Activated CD4-positive, alpha-beta T cell treated with anti-CD3 and anti-CD28 coated beads for 36 hours (primary cell): ENCODE results near the gene ATP5MG. TPM values are rescaled to one million over a fixed set of nuclear protein-coding genes. Genes with fewer than 3 reads are reported as not detected.
"Not testable (repeated sequence)": the region's sequence is repeated elsewhere in the genome, so short reads cannot be mapped to it uniquely, and the experiment has no call there.

Experiments
- ATAC-seq: fragments of 200-7000 bp; cut with Tn5 transposase; one replicate; pipeline ENCODE4 v1.10.0; 2021; ENCODE audit warnings: mild to moderate bottlenecking, moderate library complexity
- CTCF ChIA-PET: fragments of 350-600 bp; sonication (Branson Sonifier 250); formaldehyde crosslinking; loops from one replicate; lab custom pipeline; 2021; ENCODE audit warnings: antibody characterized with exemption; lab: Charles Lee
- POLR2A ChIA-PET: fragments of 350-600 bp; sonication (Branson Sonifier 250); formaldehyde crosslinking; loops from one replicate; lab custom pipeline; 2021; ENCODE audit warnings: antibody characterized with exemption, inconsistent platforms; lab: Charles Lee
- DNase-seq: peaks from one replicate; pipeline ENCODE4 v3.0.0-alpha.2; 2020
- H3K27ac Mint-ChIP-seq: one replicate; pipeline ENCODE4 v1.8.0; 2021; ENCODE audit warnings: mixed read lengths
- H3K27me3 Mint-ChIP-seq: one replicate; pipeline ENCODE4 v1.8.0; 2021; ENCODE audit warnings: mixed read lengths
- H3K36me3 Mint-ChIP-seq: one replicate; pipeline ENCODE4 v1.8.0; 2021; ENCODE audit warnings: low read depth, mixed read lengths
- H3K4me1 Mint-ChIP-seq: one replicate; pipeline ENCODE4 v1.8.0; 2021; ENCODE audit warnings: mixed read lengths
- H3K4me3 Mint-ChIP-seq: one replicate; pipeline ENCODE4 v1.8.0; 2021; ENCODE audit warnings: mild to moderate bottlenecking, moderate library complexity, mixed read lengths
- H3K9me3 Mint-ChIP-seq: one replicate; pipeline ENCODE4 v1.8.0; 2021; ENCODE audit warnings: low read depth, mixed read lengths
- intact Hi-C, 2 experiments: fragments of 100-400 bp; cut with DNase I in 1 of 2; cut with micrococcal nuclease in 1 of 2; formaldehyde crosslinking; loops; one replicate each; pipeline versions ENCODE4 v1.14.2 to v1.15.1; 2022 to 2024; cut with DNase I, micrococcal nuclease
- total RNA-seq, 2 experiments: library from RNA; stranded (reverse); gene quantifications; one replicate each; pipeline ENCODE4 v1.2.3, GENCODE V29; 2021

The ATP5MG gene
- total RNA-seq, 2 experiments from 2014 or later: 136 to 229 TPM

GRCh38 chr11:118375978-118376377 lies 25.4 kb upstream of the ATP5MG start:
- CTCF ChIA-PET: interaction anchor here (0.6 kb wide), 1 partner anchor 33 kb away, joined by 4 read pairs; the partner anchor contains the start of gene CD3D
- H3K36me3 Mint-ChIP-seq: peaks cover 65% of the 10 kb centered on the region
- intact Hi-C loops: no loop called here
- peak overlapping the region; percentile 86 for H3K27ac Mint-ChIP-seq
- H3K27me3 Mint-ChIP-seq: no peaks in the 10 kb centered on the region
- DNase-seq (no peak), ATAC-seq (peak; percentile 55)
- H3K9me3 Mint-ChIP-seq: no peaks in the 10 kb centered on the region
- H3K4me1 Mint-ChIP-seq: peaks cover 8% of the 10 kb centered on the region
- H3K4me3 Mint-ChIP-seq: no peak overlapping the region
- POLR2A ChIA-PET: no interaction called here

- CTCF ChIA-PET: interaction anchor here (0.6 to 2.0 kb wide), 4 partner anchors 10 to 208 kb away, joined by 3 to 8 read pairs (median 4); no protein-coding TSS in a partner anchor
- Mint-ChIP-seq H3K4me1 (peaks cover 8% of the 10 kb centered on the region), H3K27ac (no peak overlapping the region), H3K36me3 (peaks cover 65% of the 10 kb centered on the region), H3K27me3 (no peaks in the 10 kb centered on the region), H3K4me3 (no peak overlapping the region), H3K9me3 (no peaks in the 10 kb centered on the region)
- DNase-seq (no peak), ATAC-seq (no peak)
- POLR2A ChIA-PET: interaction anchor here (0.6 to 0.8 kb wide), 2 partner anchors 28 to 104 kb away, joined by 3 read pairs; no protein-coding TSS in a partner anchor
- intact Hi-C loops: no loop called here
Measured at GRCh38 chr11:118379497-118379896, 21.9 kb upstream of the ATP5MG start.

- Mint-ChIP-seq H3K9me3 (no peaks in the 10 kb centered on the region), H3K4me1 (peaks cover 7% of the 10 kb centered on the region), H3K4me3 (no peak overlapping the region), H3K27ac (no peak overlapping the region), H3K27me3 (no peaks in the 10 kb centered on the region), H3K36me3 (peaks cover 66% of the 10 kb centered on the region)
- DNase-seq (no peak), ATAC-seq (no peak)
- ChIA-PET POLR2A (interaction anchor here (0.8 kb wide), 1 partner anchor 12 kb away, joined by 5 read pairs; no protein-coding TSS in a partner anchor), CTCF (interaction anchor here (1.4 to 2.0 kb wide), 2 partner anchors 11 to 16 kb away, joined by 5 to 8 read pairs; no protein-coding TSS in a partner anchor)
- intact Hi-C loops: no loop called here
Measured at GRCh38 chr11:118380571-118380970, 20.8 kb upstream of the ATP5MG start.

- no peaks in the 10 kb centered on the region for H3K9me3 Mint-ChIP-seq
- no peaks in the 10 kb centered on the region for H3K4me1 Mint-ChIP-seq
- POLR2A ChIA-PET: interaction anchor here (0.6 kb wide), 1 partner anchor 188 kb away, joined by 3 read pairs; no protein-coding TSS in a partner anchor
- no peak for ATAC-seq
- CTCF ChIA-PET: interaction anchor here (0.7 to 1.2 kb wide), 3 partner anchors 10 to 184 kb away, joined by 3 read pairs; no protein-coding TSS in a partner anchor
- DNase-seq: no peak
- peaks cover 66% of the 10 kb centered on the region for H3K36me3 Mint-ChIP-seq
- no peak overlapping the region for H3K4me3 Mint-ChIP-seq
- intact Hi-C loops: no loop called here
- no peaks in the 10 kb centered on the region for H3K27me3 Mint-ChIP-seq
- no peak overlapping the region for H3K27ac Mint-ChIP-seq
Measured at GRCh38 chr11:118382954-118383353, 18.5 kb upstream of the ATP5MG start.

GRCh38 chr11:118383657-118384056 lies 17.7 kb upstream of the ATP5MG start:
- H3K4me3 Mint-ChIP-seq: no peak overlapping the region
- H3K27me3 Mint-ChIP-seq: no peaks in the 10 kb centered on the region
- intact Hi-C loops: no loop called here
- H3K4me1 Mint-ChIP-seq: no peaks in the 10 kb centered on the region
- no peak for ATAC-seq
- CTCF ChIA-PET: interaction anchor here (1.1 to 3.3 kb wide), 2 partner anchors 11 to 14 kb away, joined by 3 to 14 read pairs; no protein-coding TSS in a partner anchor
- DNase-seq: no peak
- no peak overlapping the region for H3K27ac Mint-ChIP-seq
- H3K36me3 Mint-ChIP-seq: peaks cover 64% of the 10 kb centered on the region
- no peaks in the 10 kb centered on the region for H3K9me3 Mint-ChIP-seq
- POLR2A ChIA-PET: no interaction called here

- H3K4me3 Mint-ChIP-seq: no peak overlapping the region
- H3K9me3 Mint-ChIP-seq: no peaks in the 10 kb centered on the region
- H3K27me3 Mint-ChIP-seq: no peaks in the 10 kb centered on the region
- H3K36me3 Mint-ChIP-seq: peaks cover 38% of the 10 kb centered on the region
- intact Hi-C loops: loop anchor here in 1 of 2 experiments (5.0 kb wide), 1 partner anchor 194 kb away; no protein-coding TSS in a partner anchor
- POLR2A ChIA-PET: interaction anchor here (0.6 to 0.7 kb wide), 2 partner anchors 42 to 153 kb away, joined by 3 to 6 read pairs; no protein-coding TSS in a partner anchor
- DNase-seq (no peak), ATAC-seq (peak; percentile 10)
- H3K4me1 Mint-ChIP-seq: peaks cover 38% of the 10 kb centered on the region
- peak overlapping the region; percentile 93 for H3K27ac Mint-ChIP-seq
- CTCF ChIA-PET: interaction anchor here (0.7 to 1.6 kb wide), 3 partner anchors 93 to 175 kb away, joined by 3 to 5 read pairs (median 4); no protein-coding TSS in a partner anchor
Measured at GRCh38 chr11:118396097-118396501, 5.3 kb upstream of the ATP5MG start.

GRCh38 chr11:118397448-118397847 lies 4.0 kb upstream of the ATP5MG start:
- ChIA-PET POLR2A (interaction anchor here (0.8 to 1.7 kb wide), 2 partner anchors 38 to 59 kb away, joined by 3 to 8 read pairs; partner anchors contain the start of gene KMT2A), CTCF (interaction anchor here (0.6 to 2.7 kb wide), 14 partner anchors 12 to 197 kb away, joined by 3 to 14 read pairs (median 4); partner anchors contain the start of gene UBE4A)
- H3K36me3 Mint-ChIP-seq: peaks cover 40% of the 10 kb centered on the region
- ATAC-seq (no peak), DNase-seq (no peak)
- no peak overlapping the region for H3K4me3 Mint-ChIP-seq
- peaks cover 43% of the 10 kb centered on the region for H3K4me1 Mint-ChIP-seq
- no peaks in the 10 kb centered on the region for H3K27me3 Mint-ChIP-seq
- peak overlapping the region; percentile 100 for H3K27ac Mint-ChIP-seq
- intact Hi-C loops: loop anchor here in 1 of 2 experiments (5.0 kb wide), 1 partner anchor 195 kb away; no protein-coding TSS in a partner anchor
- no peaks in the 10 kb centered on the region for H3K9me3 Mint-ChIP-seq

GRCh38 chr11:118398791-118399559 lies 2.4 kb upstream of the ATP5MG start:
- H3K9me3 Mint-ChIP-seq: no peaks in the 10 kb centered on the region
- H3K4me3 Mint-ChIP-seq: peak overlapping the region; percentile 93
- peaks cover 51% of the 10 kb centered on the region for H3K4me1 Mint-ChIP-seq
- intact Hi-C loops: loop anchor here (1.0 to 5.0 kb wide), 2 partner anchors 90 to 197 kb away; no protein-coding TSS in a partner anchor
- H3K27ac Mint-ChIP-seq: peak overlapping the region; percentile 100
- DNase-seq (peak; percentile 70), ATAC-seq (peak; percentile 82)
- CTCF ChIA-PET: interaction anchor here (0.6 to 2.7 kb wide), 19 partner anchors 14 to 200 kb away, joined by 3 to 14 read pairs (median 4); partner anchors contain the start of gene UBE4A
- H3K27me3 Mint-ChIP-seq: no peaks in the 10 kb centered on the region
- POLR2A ChIA-PET: interaction anchor here (0.6 to 1.7 kb wide), 4 partner anchors 36 to 391 kb away, joined by 3 to 8 read pairs (median 4); partner anchors contain the start of gene KMT2A
- H3K36me3 Mint-ChIP-seq: peaks cover 33% of the 10 kb centered on the region

- intact Hi-C loops: loop anchor here (1.0 to 5.0 kb wide), 12 partner anchors 33 to 597 kb away; partner anchors contain the start of genes CD3D (in 2 of the 2), ARCN1 (in 1 of the 2), BCL9L (in 1 of the 2) and CENATAC (in 1 of the 2)
- POLR2A ChIA-PET: interaction anchor here (0.6 to 1.4 kb wide), 5 partner anchors 14 to 50 kb away, joined by 3 to 7 read pairs (median 4); partner anchors contain the start of genes KMT2A and UBE4A
- H3K36me3 Mint-ChIP-seq: peaks cover 38% of the 10 kb centered on the region
- no peaks in the 10 kb centered on the region for H3K9me3 Mint-ChIP-seq
- DNase-seq (no peak), ATAC-seq (no peak)
- H3K4me1 Mint-ChIP-seq: peaks cover 69% of the 10 kb centered on the region
- no peaks in the 10 kb centered on the region for H3K27me3 Mint-ChIP-seq
- H3K4me3 Mint-ChIP-seq: peak overlapping the region; percentile 93
- H3K27ac Mint-ChIP-seq: peak overlapping the region; percentile 100
- CTCF ChIA-PET: interaction anchor here (0.7 to 1.5 kb wide), 13 partner anchors 17 to 251 kb away, joined by 3 to 6 read pairs (median 4); partner anchors contain the start of gene UBE4A
Measured at GRCh38 chr11:118401880-118402590, 629 bp downstream of the ATP5MG start.

- ChIA-PET CTCF (interaction anchor here (0.7 to 1.5 kb wide), 8 partner anchors 17 to 180 kb away, joined by 3 to 6 read pairs (median 4); no protein-coding TSS in a partner anchor), POLR2A (interaction anchor here (0.6 to 1.4 kb wide), 6 partner anchors 13 to 50 kb away, joined by 3 to 7 read pairs (median 4); partner anchors contain the start of genes KMT2A and UBE4A)
- peaks cover 44% of the 10 kb centered on the region for H3K36me3 Mint-ChIP-seq
- peak overlapping the region; percentile 93 for H3K4me3 Mint-ChIP-seq
- intact Hi-C loops: loop anchor here (5.0 kb wide), 3 partner anchors 95 to 525 kb away; partner anchors contain the start of genes BCL9L (in 1 of the 2) and IFT46 (in 1 of the 2)
- H3K27ac Mint-ChIP-seq: peak overlapping the region; percentile 100
- not testable (repeated sequence) for DNase-seq, H3K27me3 Mint-ChIP-seq, H3K9me3 Mint-ChIP-seq, ATAC-seq
- H3K4me1 Mint-ChIP-seq: peaks cover 65% of the 10 kb centered on the region
Measured at GRCh38 chr11:118402594-118402993, 1.2 kb downstream of the ATP5MG start.
